K562 (cell line): Measurements from ENCODE around the gene OR2V2. TPM values are rescaled to one million over a fixed set of nuclear protein-coding genes. Genes with fewer than 3 reads are reported as not detected.

Experiments used
- BCLAF1 ChIP-seq, 2 experiments: fragments of 450-650 bp in 1 of 2; IDR thresholded peaks; 2 replicates each; pipeline ENCODE4 v1.6.1; 2011 to 2017; ENCODE audit warnings: low read depth in 2 of 2, antibody characterized with exemption in 1 of 2, borderline replicate concordance in 1 of 2, low read length in 1 of 2, mild to moderate bottlenecking in 1 of 2, mixed read lengths in 1 of 2; ENCODE audit not compliant: control insufficient read depth in 1 of 2
- CBFB ChIP-seq: sonication (generic); formaldehyde crosslinking; IDR thresholded peaks from 2 replicates; pipeline ENCODE4 v1.4.0; 2020; ENCODE audit warnings: mild to moderate bottlenecking, missing genetic modification reagents
- CREM ChIP-seq: IDR thresholded peaks from 2 replicates; pipeline ENCODE4 v1.6.1; 2014; ENCODE audit warnings: antibody characterized with exemption, low read depth
- E2F4 ChIP-seq: sonication (generic); formaldehyde crosslinking; IDR thresholded peaks from 2 replicates; pipeline ENCODE4 v1.8.0; 2022; ENCODE audit warnings: mild to moderate bottlenecking, low read depth, missing genetic modification reagents
- E2F5 ChIP-seq: sonication (generic); formaldehyde crosslinking; IDR thresholded peaks from 2 replicates; pipeline ENCODE4 v1.8.0; 2022; ENCODE audit warnings: mild to moderate bottlenecking, missing genetic modification reagents
- EWSR1 ChIP-seq: fragments of 450-650 bp; IDR thresholded peaks from 2 replicates; pipeline ENCODE4 v1.6.1; 2018; ENCODE audit warnings: borderline replicate concordance, mild to moderate bottlenecking, low read depth, moderate library complexity; ENCODE audit not compliant: partially characterized antibody
- FUS ChIP-seq: fragments of 200-400 bp; formaldehyde crosslinking; optimal IDR thresholded peaks from 2 replicates; pipeline ENCODE3; 2017; ENCODE audit warnings: low read depth, low read length
- JUN ChIP-seq, 2 experiments: sonication (generic) in 1 of 2; formaldehyde crosslinking in 1 of 2; IDR thresholded peaks; 2 replicates each; pipeline versions ENCODE4 v1.6.1 to v1.8.0; 2012 to 2022; ENCODE audit warnings: borderline replicate concordance in 2 of 2, mild to moderate bottlenecking in 2 of 2, improper control_type of control experiment in 1 of 2, low read depth in 1 of 2, low read length in 1 of 2, missing genetic modification reagents in 1 of 2
- MEF2A ChIP-seq: IDR thresholded peaks from 2 replicates; pipeline ENCODE4 v1.6.1; 2011; ENCODE audit warnings: low read depth, mild to moderate bottlenecking, low read length, moderate library complexity; ENCODE audit not compliant: control insufficient read depth
- MXI1 ChIP-seq: IDR thresholded peaks from 2 replicates; pipeline ENCODE4 v1.6.1; 2011; ENCODE audit warnings: low read depth, mild to moderate bottlenecking, improper control_type of control experiment, low read length
- POLR3G ChIP-seq: IDR thresholded peaks from 2 replicates; pipeline ENCODE4 v1.6.1; 2011; ENCODE audit not compliant: insufficient read length, insufficient replicate concordance; ENCODE audit errors: extremely low read depth
- ZBTB34 ChIP-seq: fragments of 250-450 bp; sonication (Bioruptor Pico); IDR thresholded peaks from 2 replicates; pipeline ENCODE4 v1.8.0; 2021; ENCODE audit warnings: mild to moderate bottlenecking, moderate library complexity
- ZC3H4 ChIP-seq: sonication (generic); formaldehyde crosslinking; IDR thresholded peaks from 2 replicates; pipeline ENCODE4 v1.9.0; 2021; ENCODE audit warnings: missing genetic modification reagents, borderline replicate concordance
- ZNF512 ChIP-seq: IDR thresholded peaks from 2 replicates; pipeline ENCODE4 v1.6.1; 2016; ENCODE audit warnings: missing genetic modification characterization, missing compliant biosample characterization
- ZNF655 ChIP-seq: fragments of 250-450 bp; sonication (Bioruptor Pico); IDR thresholded peaks from 2 replicates; pipeline ENCODE4 v1.5.0; 2021
- ZNF79 ChIP-seq: fragments of 250-450 bp; sonication (Bioruptor Pico); IDR thresholded peaks from 2 replicates; pipeline ENCODE4 v1.4.0; 2020; ENCODE audit warnings: low read depth, mild to moderate bottlenecking, moderate library complexity
- polyA plus RNA-seq, 8 experiments: library from polyadenylated mRNA; depleted of rRNA in 4 of 8; stranded (reverse) in 5 of 8; unstranded in 3 of 8; fragments of >200 nt; fragmentation: Nextera tagmentation in 2 of 8; fragmentation: Illumina TruSeq in 1 of 8; extraction: Ambion mirVana in 2 of 8; extraction: Trizol in 1 of 8; gene quantifications; 2 replicates each; pipeline versions ENCODE4 v1.2.1 to v1.2.3, GENCODE V29; 2011 to 2014; ENCODE audit warnings: inconsistent platforms in 1 of 8, missing spikeins in 1 of 8
- total RNA-seq, 7 experiments: library from RNA; depleted of rRNA in 6 of 7; stranded (reverse); fragments of >200 nt in 6 of 7; fragmentation: Illumina TruSeq in 2 of 7; extraction: Trizol in 2 of 7; gene quantifications; 2 replicates each; pipeline versions ENCODE4 v1.2.1 to v1.2.3, GENCODE V29; 2011 to 2021; ENCODE audit warnings: low replicate concordance in 1 of 7

Gene OR2V2
- total and polyA plus RNA-seq, 9 of the 15 experiments (the other 6 are each of a cell fraction or from before 2014, with no cell fraction given) = 0.01 TPM; not detected in 8

GRCh38 chr5:181160152-181160754, 12.9 kb downstream of the OR2V2 start (continued):
- TF ChIP-seq ZBTB34 = no peak; the same call in 1 of the 2 replicates
- TF ChIP-seq E2F4 (CRISPR knock-in tag) = 0 out of 2 replicates have a peak, but pooled peaks have one; percentile 68
- no peak for TF ChIP-seq BCLAF1 (IDR thresholded peaks at IDR 0.05; ENCODE audit: borderline replicate concordance in 1 of 2, control insufficient read depth in 1 of 2, low read depth in 2 of 2, low read length in 1 of 2)
- TF ChIP-seq ZNF512 = no peak
- TF ChIP-seq ZC3H4 (CRISPR knock-in tag) = peak; percentile 82; the same call in 1 of the 2 replicates
- no peak for TF ChIP-seq ZNF79 (CRISPR knock-in tag)
- no peak for TF ChIP-seq JUN (IDR thresholded peaks at IDR 0.05; ENCODE audit: borderline replicate concordance, low read depth, low read length)
- peak; percentile 33; the same call in 1 of the 2 replicates for TF ChIP-seq JUN (CRISPR knock-in tag; IDR thresholded peaks at IDR 0.05; ENCODE audit: borderline replicate concordance)
- TF ChIP-seq MEF2A = no peak
- TF ChIP-seq EWSR1 = no peak
- no peak for TF ChIP-seq FUS
- TF ChIP-seq E2F5 (CRISPR knock-in tag) = no peak
- TF ChIP-seq POLR3G = no peak
- TF ChIP-seq CREM = peak; percentile 74
- no peak for TF ChIP-seq MXI1
- no peak for TF ChIP-seq ZNF655 (CRISPR knock-in tag)
- TF ChIP-seq CBFB (CRISPR knock-in tag) = 0 out of 2 replicates have a peak, but pooled peaks have one; percentile 41
